PC-9 (cell line): ENCODE results near the gene XXYLT1.

Experiments
- CTCF ChIP-seq: fragments of 200-600 bp; sonication (generic); conservative IDR thresholded peaks from 2 replicates; pipeline ENCODE4 v1.6.1; 2017; ENCODE audit warnings: mixed run types, antibody characterized with exemption, mild to moderate bottlenecking, moderate library complexity
- EZH2 ChIP-seq: fragments of 200-600 bp; sonication (generic); IDR thresholded peaks from 2 replicates; pipeline ENCODE4 v1.8.0; 2017; ENCODE audit warnings: antibody characterized with exemption, low read depth

- TF ChIP-seq CTCF (no peak), EZH2 (no peak)
These were observed 31.8 kb downstream of the XXYLT1 start for GRCh38 chr3:195239121-195239520.
